ENCODE measurements around the gene TMEM204. TPM values are rescaled to one million over a fixed set of nuclear protein-coding genes. Genes with fewer than 3 reads are reported as not detected.

The TMEM204 gene
- total RNA-seq, 1 experiment from 2014 or later: not detected

DNA sequence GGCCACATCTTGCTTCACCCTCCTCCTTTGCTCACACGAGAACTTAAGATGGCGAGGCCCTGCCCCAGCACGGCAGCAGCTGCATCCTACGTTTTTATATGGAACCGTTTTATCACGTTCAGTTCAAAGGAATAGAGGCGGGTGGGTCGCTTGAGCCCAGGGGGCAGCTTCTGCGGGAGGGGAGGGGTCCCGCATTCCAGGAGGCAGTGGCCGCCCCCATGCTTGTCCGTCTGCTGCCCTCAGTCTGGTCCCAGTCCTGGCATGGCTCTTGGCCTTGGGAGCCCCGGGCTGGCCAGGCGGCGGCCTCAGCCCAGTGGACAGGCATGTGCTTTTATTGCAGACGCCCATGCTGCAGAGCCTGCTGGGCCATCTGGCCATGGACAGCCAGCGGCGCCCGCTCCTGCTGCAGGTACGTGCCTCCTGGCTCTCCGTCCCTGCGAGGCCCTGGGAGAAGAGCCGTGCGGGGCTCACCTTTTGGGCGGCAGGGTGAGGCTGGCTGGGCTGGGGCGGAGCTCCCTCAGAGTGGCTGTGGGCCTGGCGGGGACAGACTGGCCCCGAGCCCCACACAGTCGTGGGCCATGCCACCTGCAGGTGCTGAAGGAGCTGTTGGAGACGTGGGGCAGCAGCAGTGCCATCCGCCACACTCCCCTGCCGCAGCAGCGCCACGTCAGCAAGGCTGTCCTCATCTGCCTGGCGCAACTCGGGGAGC is 33.6 kb upstream of the TMEM204 start:
- no peak for DNase-seq (ENCODE audit: low spot score)

DNA sequence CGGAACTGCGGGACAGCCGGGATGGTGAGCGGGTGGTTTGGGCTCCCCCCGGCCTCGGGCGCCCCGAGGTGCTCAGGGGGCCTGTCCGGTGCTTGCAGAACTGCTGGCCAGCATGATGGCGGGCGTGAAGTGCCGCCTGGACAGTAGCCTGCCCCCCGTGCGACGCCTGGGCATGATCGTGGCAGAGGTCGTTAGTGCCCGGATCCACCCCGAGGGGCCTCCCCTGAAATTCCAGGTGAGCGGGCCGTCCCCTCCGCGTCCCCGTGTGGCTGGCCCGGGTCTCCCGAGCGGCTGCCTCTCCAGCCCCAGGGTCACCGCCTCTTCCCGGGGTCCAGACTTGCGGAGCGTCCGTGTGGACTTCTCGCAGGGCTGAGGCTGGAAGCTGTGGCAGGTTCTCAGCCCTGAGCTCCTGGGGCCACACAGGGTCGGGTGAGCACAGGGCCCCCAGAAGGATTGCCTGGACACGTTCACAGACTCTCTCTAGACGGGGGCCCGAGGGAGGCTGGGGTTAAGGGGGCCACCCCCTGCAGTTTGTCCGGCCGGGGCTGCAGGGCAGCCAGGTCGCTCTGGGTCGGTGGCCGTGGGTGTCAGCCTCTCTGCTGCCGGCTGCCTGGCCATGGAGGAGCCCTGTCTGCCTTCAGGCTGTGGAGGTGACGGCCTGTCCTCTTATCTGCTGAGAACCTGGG is 32.9 kb upstream of the TMEM204 start:
- no peak for DNase-seq (ENCODE audit: low spot score)

DNA sequence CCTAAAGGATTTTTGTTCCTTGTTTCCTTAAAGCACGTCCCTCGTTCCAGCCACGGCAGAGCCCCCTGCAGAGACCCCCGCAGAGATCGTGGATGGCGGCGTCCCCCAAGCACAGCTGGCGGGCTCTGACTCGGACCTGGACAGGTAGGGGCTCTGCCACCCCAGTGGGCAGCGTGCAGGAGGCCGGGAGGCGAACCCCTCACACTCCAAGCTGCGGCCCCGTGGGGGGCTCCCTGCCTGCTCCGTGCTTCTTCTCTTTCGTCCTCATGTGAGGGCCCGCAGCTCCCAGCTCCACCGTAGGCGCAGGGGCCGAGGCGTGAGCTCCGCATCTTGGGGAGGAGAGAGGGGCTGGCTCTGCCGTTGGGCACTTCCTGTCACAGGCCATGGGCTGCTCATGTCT is 31.8 kb upstream of the TMEM204 start:
- DNase-seq (ENCODE audit: low spot score): no peak

DNA sequence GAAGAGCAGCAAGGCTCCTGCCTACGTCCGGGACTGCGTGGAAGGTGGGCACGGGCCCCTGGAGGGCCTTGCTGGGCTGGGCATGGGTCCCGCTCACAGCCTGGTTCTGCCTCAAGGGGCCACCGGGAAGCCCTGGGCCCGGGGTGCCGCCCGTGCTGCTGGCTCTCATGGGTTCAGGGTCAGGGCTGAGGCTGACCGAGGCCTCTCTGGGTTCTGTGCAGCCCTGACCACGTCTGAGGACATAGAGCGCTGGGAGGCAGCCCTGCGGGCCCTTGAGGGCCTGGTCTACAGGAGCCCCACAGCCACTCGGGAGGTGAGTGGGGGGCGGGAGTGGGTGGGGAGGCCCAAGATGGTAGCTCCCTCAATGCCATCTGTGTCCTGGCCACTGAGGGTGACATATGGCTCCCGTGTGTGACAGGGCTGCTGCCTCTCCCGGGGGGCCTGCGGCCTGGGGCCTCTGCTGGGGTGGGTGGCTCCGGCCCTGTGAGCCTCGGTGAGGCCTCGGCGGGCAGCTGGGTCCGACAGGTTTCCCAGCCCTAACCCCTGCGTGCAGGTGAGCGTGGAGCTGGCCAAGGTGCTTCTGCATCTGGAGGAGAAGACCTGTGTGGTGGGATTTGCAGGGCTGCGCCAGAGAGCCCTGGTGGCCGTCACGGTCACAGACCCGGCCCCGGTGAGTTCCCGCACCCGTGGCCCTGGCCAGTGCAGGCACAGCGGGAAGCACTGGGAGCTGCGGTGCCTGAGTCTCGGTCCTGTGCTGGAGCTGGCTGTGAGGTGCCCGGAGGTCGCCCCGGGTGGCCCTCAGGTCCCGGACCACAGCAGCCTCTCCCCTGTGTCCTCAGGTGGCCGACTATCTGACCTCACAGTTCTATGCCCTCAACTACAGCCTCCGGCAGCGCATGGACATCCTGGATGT is 31.1 kb upstream of the TMEM204 start:
- DNase-seq (ENCODE audit: low spot score): no peak

DNA sequence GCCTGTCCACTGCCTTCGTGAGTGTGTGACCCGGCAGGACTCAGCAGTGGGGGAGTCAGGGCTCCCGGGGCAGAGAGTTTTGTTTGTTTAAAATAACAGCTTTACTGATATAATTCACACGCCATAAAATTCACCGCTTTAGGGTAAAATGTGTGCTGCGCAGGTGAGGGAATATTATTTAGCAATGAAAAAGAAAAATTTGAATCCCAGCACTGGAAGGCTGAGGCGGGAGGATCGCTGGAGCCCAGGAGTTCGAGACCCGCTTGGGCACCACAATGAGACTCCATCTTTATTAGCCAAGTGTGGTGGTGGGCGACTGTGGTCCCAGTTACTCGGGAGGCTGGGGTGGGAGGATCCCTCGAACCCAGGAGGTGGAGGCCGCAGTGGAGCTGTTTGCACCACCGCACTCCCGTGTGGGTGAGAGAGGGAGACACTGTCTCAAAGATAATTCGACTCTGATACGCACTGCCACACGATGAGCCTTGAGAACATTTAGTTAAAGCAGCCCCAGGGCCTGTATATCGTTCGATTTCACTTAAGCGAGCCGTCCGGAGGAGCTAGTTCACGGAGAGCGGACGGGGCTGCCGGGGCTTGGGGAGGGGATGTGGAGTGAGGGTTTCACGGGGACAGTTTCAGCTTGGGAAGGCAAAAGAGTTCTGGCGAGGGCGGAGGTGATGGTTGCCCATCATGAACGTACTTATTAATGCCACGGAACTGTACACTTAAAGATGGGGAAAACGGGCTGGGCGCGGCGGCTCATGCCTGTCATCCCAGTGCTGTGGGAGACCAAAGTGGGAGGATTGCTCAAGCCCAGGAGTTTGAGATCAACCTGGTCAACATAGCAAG is 30.1 kb upstream of the TMEM204 start:
- DNase-seq (ENCODE audit: low spot score): no peak

DNA sequence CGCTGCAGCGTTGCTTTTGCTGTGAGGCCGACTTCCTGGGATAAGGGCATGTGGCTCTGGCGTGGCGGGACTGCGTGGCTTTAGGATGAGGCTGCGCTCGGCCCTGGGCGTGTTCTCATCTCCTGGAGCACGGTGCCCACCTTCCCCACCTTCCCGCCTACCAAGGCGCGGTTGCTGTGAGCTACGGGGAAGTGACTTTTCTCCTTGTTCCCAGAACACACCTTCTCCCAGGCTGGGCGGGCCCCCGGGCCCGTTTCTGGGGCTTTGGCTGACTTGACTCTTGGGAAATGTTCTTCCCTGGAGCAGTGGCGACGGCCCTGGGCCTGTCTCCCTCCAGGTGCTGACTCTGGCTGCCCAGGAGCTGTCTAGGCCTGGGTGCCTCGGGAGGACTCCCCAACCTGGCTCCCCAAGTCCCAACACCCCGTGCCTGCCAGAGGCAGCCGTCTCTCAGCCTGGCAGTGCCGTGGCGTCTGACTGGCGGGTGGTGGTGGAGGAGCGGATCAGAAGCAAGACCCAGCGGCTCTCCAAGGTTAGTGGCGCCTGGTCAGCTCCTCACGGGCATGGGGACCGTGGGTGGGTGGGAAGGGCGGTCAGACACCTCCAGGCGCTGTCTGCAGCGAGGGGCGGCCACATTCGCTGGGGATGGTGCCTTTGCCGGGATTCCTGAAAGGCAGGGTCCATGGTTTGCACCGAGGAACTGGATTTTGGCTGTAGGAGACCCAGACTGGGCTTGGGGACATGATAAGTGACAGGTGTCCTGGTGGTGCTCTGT is 28.2 kb upstream of the TMEM204 start:
- DNase-seq (ENCODE audit: low spot score): no peak

DNA sequence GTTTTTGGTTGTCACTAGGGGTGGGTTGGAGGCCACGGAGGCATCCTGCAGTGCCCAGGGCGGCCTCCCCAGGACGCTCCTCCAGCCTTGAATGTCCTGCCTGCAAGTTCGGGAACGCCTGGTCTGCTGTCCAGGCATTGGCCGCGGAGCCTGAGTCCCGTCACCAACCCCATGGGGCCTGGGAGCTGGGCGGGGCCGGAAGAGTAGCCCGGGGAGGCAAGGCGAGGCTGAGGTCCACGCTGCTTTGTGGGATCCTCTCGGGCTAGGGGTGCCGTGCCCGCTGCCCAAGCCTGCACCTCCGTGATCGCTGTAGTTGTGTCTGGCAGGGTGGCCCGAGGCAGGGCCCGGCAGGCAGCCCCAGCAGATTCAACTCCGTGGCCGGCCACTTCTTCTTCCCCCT is 27.6 kb upstream of the TMEM204 start:
- no peak for DNase-seq (ENCODE audit: low spot score)

DNA sequence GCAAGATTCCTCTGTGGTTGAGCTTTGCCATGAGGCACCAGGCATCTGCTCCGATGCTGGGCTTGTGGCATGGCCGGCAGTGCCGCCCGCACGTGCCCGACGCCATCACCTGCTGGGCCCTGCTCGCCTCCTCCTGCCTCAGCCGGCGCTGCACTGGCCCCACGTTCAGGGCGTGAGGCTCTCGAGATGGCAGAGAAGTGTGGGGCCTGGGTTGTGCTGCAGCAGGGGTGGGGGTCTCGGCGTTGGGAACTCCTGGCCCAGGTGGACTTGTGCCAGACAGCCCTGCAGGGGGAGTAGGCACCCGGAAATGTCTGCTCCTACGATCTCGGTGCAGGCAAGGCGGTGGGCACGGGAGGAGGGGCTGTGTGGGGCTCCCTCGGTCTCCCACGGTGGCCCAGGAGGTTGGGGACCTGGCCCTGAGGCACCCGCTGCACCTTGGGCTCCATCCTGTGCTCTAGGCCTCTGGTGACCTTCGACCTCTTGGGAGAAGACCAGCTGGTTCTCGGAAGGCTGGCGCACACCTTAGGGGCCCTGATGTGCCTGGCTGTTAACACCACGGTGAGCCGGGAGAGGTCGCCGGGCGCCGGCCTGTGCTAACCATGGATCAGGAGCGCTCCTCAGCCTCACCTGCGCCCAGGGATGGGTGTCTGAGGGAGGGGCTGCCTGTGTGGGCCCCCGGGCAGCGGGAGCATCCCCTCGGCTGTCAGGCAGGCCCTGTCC is 26.8 kb upstream of the TMEM204 start:
- no peak for DNase-seq (ENCODE audit: low spot score)

DNA sequence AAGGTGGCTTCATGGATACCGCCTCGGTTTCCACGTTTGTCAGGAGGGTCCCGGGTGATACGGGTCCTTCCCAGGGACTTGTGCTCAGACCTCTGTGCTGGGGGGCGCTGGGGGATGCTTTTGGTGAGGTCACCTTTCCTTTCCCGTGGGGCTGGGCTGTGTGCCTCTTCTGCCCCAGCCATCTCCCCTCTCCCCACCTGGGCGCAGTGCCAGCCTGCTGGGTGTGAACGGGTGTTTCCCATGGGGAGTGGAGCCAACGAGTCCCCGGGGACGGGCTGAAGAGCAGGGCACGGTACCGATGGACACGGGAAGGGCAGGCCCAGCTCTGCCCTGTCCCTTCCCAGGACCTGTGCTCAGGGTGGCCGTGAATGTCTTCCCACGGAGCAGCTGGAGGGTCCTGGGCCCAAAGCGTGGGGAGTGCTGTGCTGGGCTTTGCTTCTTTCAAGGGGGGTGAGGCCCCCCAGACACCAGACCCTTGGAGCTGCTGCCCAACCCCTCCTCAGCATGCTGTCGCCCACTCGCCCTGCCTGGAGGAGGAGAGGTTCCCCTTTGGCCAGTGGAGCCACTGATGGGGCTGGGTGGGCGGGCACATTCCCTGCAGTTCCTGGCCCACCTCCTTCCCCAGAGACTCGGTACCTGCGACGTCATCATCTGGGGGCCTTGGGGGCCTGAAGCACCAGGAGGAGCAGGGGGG is 24.8 kb upstream of the TMEM204 start:
- no peak for DNase-seq (ENCODE audit: low spot score)

DNA sequence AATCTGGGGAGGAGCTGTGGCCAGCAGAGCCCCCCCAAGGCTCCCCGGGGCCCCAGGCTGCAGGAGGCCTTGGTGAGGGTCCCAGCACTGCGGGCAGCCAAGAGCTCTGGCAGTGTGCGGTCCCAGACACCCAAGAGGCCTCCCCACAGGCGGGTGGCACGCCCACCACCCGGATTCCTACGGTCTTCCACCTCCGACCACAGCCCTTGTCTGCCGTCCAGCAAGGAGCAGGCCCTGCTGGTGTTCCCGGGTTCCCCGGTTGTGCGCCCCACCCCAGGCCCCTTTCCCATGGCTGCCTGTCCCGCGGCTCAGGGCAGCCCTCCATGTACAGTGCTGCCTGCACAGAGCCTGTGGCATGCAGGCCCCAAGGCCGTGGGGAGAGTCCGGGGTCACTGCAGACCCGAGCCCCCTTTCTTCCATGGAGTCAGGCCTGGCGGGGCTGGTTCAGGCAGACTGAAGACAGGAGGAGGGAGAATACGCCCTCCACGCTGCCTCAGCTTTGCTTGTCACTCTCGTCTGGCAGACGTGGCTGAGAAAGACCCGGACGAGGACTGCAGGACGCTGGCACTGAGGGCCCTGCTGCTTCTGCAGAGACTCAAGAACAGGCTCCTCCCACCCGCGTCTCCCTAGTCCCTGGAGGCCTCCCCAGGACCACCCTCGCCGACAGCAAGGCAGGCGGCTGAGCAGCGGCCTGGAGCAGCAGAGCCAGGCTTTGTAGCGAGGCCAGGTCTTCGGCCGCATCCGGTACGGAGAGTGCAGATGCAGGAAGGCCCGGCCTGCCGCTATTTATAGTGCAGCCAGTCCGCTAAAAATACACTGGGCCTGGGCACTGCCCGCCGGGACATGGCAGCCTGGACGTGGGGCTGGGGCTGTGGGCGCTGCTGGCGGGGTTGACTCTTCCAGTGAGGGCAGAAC is 23.9 kb upstream of the TMEM204 start:
- no peak for DNase-seq (ENCODE audit: low spot score)

DNA sequence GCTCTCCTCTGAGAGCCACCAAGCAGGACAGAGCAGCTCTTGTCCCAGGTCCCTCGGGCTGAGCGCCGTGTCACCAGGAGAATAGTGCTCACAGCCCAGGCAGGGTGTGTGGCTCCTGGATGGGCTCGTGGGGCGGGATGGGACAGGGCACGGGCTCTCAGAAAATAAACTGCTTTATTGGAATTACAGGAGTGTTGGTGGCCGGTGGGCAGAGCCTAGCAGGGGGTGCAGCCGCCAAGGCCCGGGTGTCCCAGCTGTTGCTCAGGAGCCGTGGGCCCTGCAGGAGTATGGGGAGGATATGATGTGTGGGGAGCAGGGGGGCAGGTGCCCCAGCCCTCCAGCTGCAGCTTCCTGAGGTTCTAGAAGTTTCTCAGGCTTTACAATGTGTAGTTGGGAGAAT is 23.2 kb upstream of the TMEM204 start:
- no peak for DNase-seq (ENCODE audit: low spot score)

DNA sequence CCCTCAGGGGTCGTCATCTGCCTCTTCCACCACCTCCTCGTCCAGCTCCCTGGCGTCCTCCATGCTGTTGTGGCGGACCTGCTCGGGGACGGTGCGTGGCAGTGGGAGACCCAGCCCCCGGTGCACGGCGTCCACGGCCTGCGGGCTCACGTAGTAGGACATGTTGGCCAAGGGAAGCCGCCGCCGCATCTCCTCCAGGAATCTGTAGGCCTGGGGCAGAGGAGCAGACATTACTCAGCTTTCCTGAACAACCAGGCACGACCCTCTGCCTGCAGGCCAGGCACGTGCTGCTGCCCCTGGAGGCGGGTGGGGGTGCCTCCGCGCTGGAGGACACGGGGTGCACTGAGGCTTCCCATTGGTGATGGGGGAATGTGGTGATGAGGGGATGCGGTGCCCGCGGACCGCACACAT is 22.5 kb upstream of the TMEM204 start:
- no peak for DNase-seq (ENCODE audit: low spot score)

DNA sequence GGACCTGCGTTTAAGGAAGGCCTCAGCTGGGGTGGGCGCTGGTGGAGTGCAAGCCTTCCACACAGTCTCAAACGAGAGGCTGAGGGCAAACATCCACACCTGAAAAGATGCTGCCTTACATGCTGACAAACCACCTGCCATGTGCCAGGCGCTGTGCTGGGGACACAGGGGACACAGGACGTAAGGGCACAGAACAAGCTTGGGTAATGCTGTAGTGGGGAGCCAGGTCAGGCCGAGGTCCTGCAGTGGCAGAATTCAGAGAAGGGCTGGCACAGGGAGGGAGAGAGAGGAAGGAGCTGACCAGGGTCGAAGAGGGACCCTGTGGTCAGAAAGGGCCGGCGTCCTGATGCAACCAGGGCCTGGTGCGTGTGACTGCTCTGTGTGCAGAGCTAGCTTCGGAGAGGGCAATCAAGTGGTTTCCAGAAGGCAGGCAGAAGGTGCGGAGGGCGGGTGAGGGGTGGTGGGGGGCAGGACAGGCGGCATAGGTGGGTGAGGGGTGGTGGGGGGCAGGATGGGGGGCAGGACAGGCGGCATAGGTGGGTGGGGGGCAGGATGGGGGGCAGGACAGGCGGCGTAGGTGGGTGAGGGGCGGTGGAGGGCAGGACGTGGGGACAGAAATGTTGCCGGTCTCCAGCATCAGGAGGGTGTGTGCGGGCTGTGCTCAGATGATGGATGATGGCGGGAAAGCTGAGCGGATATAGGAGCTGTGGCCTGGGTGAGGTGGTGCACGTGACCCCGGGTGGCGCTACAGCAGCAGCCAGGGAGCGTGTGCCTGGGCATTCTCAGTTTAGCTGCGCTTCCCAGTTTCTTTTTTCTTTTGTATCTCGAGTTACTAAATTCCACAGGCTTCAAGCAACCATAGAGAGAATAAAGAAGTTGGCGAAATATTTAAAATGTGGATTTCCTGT is 21.6 kb upstream of the TMEM204 start:
- DNase-seq (ENCODE audit: low spot score): no peak

DNA sequence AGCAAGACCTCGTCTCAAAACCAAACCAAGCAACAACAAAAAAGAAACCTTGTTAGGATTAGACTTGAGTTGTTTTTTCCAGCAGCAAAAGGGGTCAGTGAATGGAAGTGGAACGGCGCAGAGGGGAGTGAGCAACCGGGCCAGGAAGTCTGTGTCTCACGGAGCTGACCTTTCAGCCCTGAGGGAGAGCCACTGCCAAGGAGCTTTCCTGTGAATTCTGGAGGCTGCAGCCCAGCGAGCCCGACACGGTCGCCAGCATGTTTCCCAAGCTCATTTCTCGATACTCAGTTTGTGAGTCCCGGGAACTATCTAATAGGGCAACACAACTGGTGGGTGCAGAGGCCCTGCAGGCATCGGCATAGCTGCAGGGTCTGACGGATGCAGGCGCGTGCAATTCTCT is 20.7 kb upstream of the TMEM204 start:
- no peak for DNase-seq (ENCODE audit: low spot score)

DNA sequence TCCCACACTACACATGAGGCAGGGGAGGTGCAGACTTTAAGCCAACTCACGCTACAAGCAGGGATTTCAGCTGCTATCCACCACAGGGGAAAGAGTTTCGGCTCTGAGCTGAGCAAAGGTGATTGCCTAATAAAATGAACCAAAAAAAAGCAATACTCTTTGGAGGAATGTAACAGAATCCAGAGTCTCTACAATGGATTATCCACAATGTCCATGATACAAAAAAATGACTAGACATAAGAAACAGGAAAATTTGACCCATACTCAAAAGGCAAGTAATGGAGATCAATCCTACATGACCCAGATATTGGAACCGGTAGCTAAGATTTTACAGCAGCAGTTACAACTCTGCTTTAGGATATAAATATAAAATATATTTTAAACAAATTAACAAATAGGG is 19.0 kb upstream of the TMEM204 start:
- DNase-seq (ENCODE audit: low spot score): no peak

DNA sequence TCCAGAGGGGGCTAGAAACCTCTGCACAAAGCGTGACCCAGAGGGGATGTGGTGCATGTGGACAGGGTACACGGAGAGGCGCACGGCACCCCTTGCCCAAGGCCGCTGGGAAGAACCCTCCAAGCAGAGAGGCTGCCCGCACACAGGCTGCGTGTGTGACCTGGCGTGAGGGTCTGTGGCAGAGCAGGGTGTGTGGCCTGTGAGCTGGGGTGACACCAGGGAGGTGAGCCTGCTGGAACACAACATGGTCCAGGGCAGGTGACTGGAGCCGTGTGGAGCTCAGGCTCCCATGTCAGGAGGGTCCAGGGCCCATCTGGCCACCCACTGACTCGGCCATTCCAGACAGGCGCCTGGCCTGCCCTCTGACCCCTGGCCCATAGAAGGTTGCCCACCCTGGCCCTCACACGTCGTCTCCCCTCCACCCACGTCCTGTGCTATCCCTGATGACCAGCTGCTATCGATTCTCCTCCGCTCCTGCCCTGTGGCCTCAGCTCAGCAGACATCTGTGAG is 14.8 kb upstream of the TMEM204 start:
- DNase-seq (ENCODE audit: low spot score): no peak

DNA sequence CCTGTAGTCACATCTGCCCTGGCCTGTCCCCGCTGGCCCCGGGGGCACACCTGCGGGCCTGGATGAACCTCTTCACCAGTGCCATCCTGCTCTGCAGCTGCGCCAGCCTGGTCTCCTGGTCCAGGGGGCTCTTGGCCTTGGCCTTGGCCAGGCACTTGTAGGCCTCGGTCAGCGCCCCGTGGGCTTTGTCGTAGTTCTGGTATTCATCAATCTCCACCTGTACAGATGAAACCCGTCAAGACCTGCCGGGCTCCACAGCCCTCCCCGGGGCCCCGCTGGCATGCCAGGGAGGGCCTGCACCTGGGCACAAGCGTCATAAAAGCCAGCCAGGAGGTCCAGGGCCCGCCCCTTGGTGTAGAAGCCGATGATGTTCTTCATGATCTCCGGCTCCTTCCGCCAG is 13.6 kb upstream of the TMEM204 start:
- DNase-seq (ENCODE audit: low spot score): no peak
